Tibial nerve (tissue), 4 donors: ENCODE results near the gene SRR. TPM values are rescaled to one million over a fixed set of nuclear protein-coding genes. Genes with fewer than 3 reads are reported as not detected.
A peak's percentile ranks its signal among the peaks of the same experiment; 100 is the strongest.

Experiments
- DNase-seq, 2 donors: peaks; one replicate each; pipeline ENCODE4 v3.0.0-alpha.2; 2019; ENCODE audit warnings: low spot score in 2 of 2
- H3K27ac ChIP-seq, 4 donors: fragments of 200-600 bp; sonication (generic) in 3 of 4; one replicate each; pipeline ENCODE4 v1.5.1; 2017 to 2019; ENCODE audit warnings: mild to moderate bottlenecking in 1 of 4
- H3K27me3 ChIP-seq, 2 donors: fragments of 200-600 bp; sonication (generic) in 1 of 2; one replicate each; pipeline versions ENCODE4 v1.5.1 to v1.6.0; 2017 to 2019
- H3K36me3 ChIP-seq, 3 donors: fragments of 200-600 bp; sonication (generic); one replicate each; pipeline ENCODE4 v1.5.1; 2018 to 2019
- H3K4me1 ChIP-seq, 4 donors: fragments of 200-600 bp; sonication (generic) in 3 of 4; one replicate each; pipeline ENCODE4 v1.5.1; 2017 to 2019
- H3K4me3 ChIP-seq, 4 donors: fragments of 200-600 bp; sonication (generic) in 3 of 4; one replicate each; pipeline ENCODE4 v1.5.1; 2017 to 2019; ENCODE audit warnings: mild to moderate bottlenecking in 1 of 4, moderate library complexity in 1 of 4
- H3K9me3 ChIP-seq, 4 donors: fragments of 200-600 bp; sonication (generic) in 3 of 4; one replicate each; pipeline ENCODE4 v1.5.1; 2017 to 2019
- CTCF ChIP-seq, 5 experiments: fragments of 200-600 bp in 3 of 5; fragments of 450-650 bp in 2 of 5; sonication (generic) in 3 of 5; IDR thresholded peaks; one replicate each; pipeline ENCODE4 v1.5.1; 2016 to 2019; ENCODE audit warnings: antibody characterized with exemption in 5 of 5, mild to moderate bottlenecking in 3 of 5, moderate library complexity in 2 of 5
- EP300 ChIP-seq, 2 donors: sonication (generic); formaldehyde crosslinking; IDR thresholded peaks; one replicate each; pipeline ENCODE4 v1.6.1; 2017; ENCODE audit warnings: antibody characterized with exemption in 2 of 2, mild to moderate bottlenecking in 1 of 2
- POLR2A ChIP-seq, 2 donors: fragments of 450-650 bp; IDR thresholded peaks; one replicate each; pipeline ENCODE4 v1.6.1; 2017; ENCODE audit warnings: antibody characterized with exemption in 2 of 2, mild to moderate bottlenecking in 2 of 2, moderate library complexity in 2 of 2
- WGBS, 2 donors: methylation state at CpG; one replicate each; pipeline ENCODE4 v1.1.5; 2018; 5-methylcytosine and 5-hydroxymethylcytosine counted together
- total RNA-seq, 4 donors: library from RNA; depleted of rRNA; stranded (reverse); fragments of >200 nt; gene quantifications; one replicate each; pipeline ENCODE4 v1.1.0, GENCODE V29; 2016

Gene SRR
- total RNA-seq, 4 donors from 2014 or later = 6.3 to 13.8 (median 7.9) TPM

- no peak overlapping the region for H3K4me3 ChIP-seq
- DNase-seq = no peak
- no peaks in the 10 kb centered on the region for H3K9me3 ChIP-seq
- H3K36me3 ChIP-seq = peaks cover 0 to 17% (median 0%) of the 10 kb centered on the region in 3 donors
- no peaks in the 10 kb centered on the region for H3K27me3 ChIP-seq
- 86 to 92% methylated on average over 4 of the region's 4 CpGs for WGBS, 2 donors
- TF ChIP-seq CTCF (IDR thresholded peaks at IDR 0.05) = no peak
- no peak for TF ChIP-seq EP300 (IDR thresholded peaks at IDR 0.05)
- TF ChIP-seq POLR2A (IDR thresholded peaks at IDR 0.05) = no peak
- H3K27ac ChIP-seq = peak overlapping the region in 1 of 4 donors; percentile 71
- peaks cover 0 to 22% (median 6%) of the 10 kb centered on the region in 4 donors for H3K4me1 ChIP-seq
Observed at GRCh38 chr17:2267354-2267753, 36.4 kb upstream of the SRR start.

- H3K4me1 ChIP-seq = no peaks in the 10 kb centered on the region
- H3K9me3 ChIP-seq = no peaks in the 10 kb centered on the region
- no peak for TF ChIP-seq EP300 (IDR thresholded peaks at IDR 0.05)
- TF ChIP-seq POLR2A (IDR thresholded peaks at IDR 0.05) = no peak
- TF ChIP-seq CTCF (IDR thresholded peaks at IDR 0.05) = no peak
- WGBS, 2 donors = 94 to 100% methylated on average over 3 of the region's 3 CpGs
- H3K36me3 ChIP-seq = peaks cover 0 to 58% (median 0%) of the 10 kb centered on the region in 3 donors
- no peak for DNase-seq
- H3K27me3 ChIP-seq = no peaks in the 10 kb centered on the region
- H3K27ac ChIP-seq = no peak overlapping the region
- no peak overlapping the region for H3K4me3 ChIP-seq
Observed at GRCh38 chr17:2271985-2272702, 31.6 kb upstream of the SRR start.

- H3K36me3 ChIP-seq = peaks cover 0 to 67% (median 0%) of the 10 kb centered on the region in 3 donors
Observed at GRCh38 chr17:2274414-2274813, 29.3 kb upstream of the SRR start.

GRCh38 chr17:2275722-2276121 lies 28.0 kb upstream of the SRR start:
- H3K27me3 ChIP-seq = no peaks in the 10 kb centered on the region
- WGBS, 2 donors = 71 to 86% methylated on average over 1 of the region's 1 CpG
- H3K9me3 ChIP-seq = no peaks in the 10 kb centered on the region
- H3K27ac ChIP-seq = no peak overlapping the region
- no peaks in the 10 kb centered on the region for H3K4me1 ChIP-seq
- no peak for TF ChIP-seq POLR2A (IDR thresholded peaks at IDR 0.05)
- TF ChIP-seq CTCF (IDR thresholded peaks at IDR 0.05) = no peak
- no peak for TF ChIP-seq EP300 (IDR thresholded peaks at IDR 0.05)
- no peak for DNase-seq
- peaks cover 0 to 75% (median 0%) of the 10 kb centered on the region in 3 donors for H3K36me3 ChIP-seq
- H3K4me3 ChIP-seq = no peak overlapping the region

More at GRCh38 chr17:2274414-2274813, 29.3 kb upstream of the SRR start:
- no peak for DNase-seq
- no peak for TF ChIP-seq POLR2A (IDR thresholded peaks at IDR 0.05)
- no peak for TF ChIP-seq EP300 (IDR thresholded peaks at IDR 0.05)
- TF ChIP-seq CTCF (IDR thresholded peaks at IDR 0.05) = no peak
- no peak overlapping the region for H3K27ac ChIP-seq
- H3K4me1 ChIP-seq = no peaks in the 10 kb centered on the region
- no peaks in the 10 kb centered on the region for H3K27me3 ChIP-seq
- H3K9me3 ChIP-seq = no peaks in the 10 kb centered on the region
- H3K4me3 ChIP-seq = no peak overlapping the region
- WGBS, 2 donors = 61 to 89% methylated on average over 2 of the region's 2 CpGs

GRCh38 chr17:2277429-2278170 lies 26.1 kb upstream of the SRR start:
- Histone ChIP-seq H3K4me1 (peaks cover 0 to 3% (median 0%) of the 10 kb centered on the region in 4 donors), H3K27me3 (no peaks in the 10 kb centered on the region), H3K27ac (no peak overlapping the region), H3K36me3 (peaks cover 0 to 91% (median 8%) of the 10 kb centered on the region in 3 donors), H3K9me3 (no peaks in the 10 kb centered on the region), H3K4me3 (no peak overlapping the region)
- TF ChIP-seq CTCF (IDR thresholded peaks at IDR 0.05) (no peak), POLR2A (IDR thresholded peaks at IDR 0.05) (no peak), EP300 (IDR thresholded peaks at IDR 0.05) (no peak)
- 91 to 93% methylated on average over 9 of the region's 9 CpGs for WGBS, 2 donors
- DNase-seq = no peak
